SW 1271 (cell line): ENCODE measurements around the gene WASF2.

ENCODE experiments used
- DNase-seq, 2 experiments: peaks; one replicate each; lab custom pipeline; 2025; lab: John Stamatoyannopoulos, UW

The WASF2 gene

GRCh38 chr1:27358038-27358927 lies 131.7 kb downstream of the WASF2 start:
- no peak for DNase-seq

DNA sequence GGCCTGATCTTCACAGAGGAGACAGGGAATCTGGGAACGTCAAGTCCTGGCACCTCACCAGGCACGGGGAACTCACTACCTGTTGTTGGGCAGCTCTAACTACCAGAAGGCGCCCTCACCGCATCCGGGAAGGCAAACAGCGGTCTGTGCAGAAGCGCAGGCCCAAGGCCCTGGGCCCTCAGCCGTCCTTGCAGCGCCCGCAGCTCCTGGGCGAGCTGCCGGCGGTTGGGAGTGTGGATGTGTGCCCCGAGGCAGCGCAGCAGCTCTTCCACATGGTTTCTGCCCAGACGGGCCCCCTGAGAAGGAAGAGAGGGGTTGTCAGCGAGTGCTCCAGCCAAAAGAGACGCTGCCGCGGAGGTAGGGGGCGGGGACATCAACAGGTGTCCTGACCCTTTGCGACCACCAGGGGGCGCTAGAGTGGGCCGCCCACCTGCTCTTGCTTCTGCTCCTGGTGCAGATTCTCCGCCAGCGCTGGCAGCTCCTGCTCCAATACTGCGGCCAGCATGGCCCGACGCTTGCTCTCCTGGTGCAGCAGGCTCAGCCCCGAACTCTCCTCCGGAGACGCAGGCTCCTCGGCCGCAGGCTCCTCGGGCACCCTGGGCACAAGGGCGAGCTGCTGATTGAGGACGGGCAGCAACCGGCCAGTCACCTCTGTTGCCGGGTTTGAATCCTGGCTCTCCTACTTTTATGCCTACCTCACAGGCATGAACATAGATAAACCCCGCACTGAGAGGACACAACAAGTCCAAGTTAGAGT lies 132.5 kb downstream of the WASF2 start:
- DNase-seq: no peak

GRCh38 chr1:27356619-27357280 lies 133.2 kb downstream of the WASF2 start:
- no peak for DNase-seq

DNA sequence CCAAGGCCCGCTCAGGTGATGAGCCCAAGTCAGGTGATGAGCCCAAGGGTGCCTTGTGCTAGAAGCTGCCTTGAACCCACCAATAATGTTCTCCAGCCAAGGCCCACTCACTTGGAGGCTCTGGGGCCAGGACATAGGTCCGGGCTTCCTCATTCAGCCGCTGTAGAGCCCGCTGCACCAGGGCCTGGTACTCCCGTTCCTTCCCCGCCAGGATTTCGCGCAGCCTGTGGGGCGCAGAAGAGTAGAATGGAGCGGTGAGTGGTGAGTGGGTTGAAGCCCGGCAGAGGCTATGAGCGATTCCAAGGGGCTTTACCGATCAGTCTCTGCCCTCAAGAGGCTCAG lies 133.7 kb downstream of the WASF2 start:
- DNase-seq: no peak

DNA sequence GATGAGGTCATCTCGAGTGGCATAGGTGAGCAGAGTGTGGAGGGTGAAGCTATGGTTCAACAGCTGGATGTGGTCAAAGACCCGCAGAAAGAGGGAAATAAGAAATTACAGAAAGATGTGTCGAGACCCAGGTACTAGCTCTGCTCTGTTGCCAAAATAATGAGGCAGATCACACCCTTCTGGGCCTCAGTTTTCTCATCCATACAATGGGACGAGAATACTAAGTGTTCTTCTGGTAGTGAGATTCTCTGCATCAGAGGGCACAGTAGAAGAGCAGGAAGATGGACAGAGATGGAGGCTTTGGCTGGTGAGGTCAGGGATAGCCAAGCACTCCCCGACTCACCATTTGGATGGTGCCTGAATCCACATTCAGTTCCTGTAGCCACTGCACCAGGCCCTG lies 134.3 kb downstream of the WASF2 start:
- DNase-seq: no peak
